Mucosa of rectum (tissue), 2 donors: ENCODE data around the gene GRIN3A.

ENCODE experiments used
- H3K27ac ChIP-seq, 2 donors: one replicate each; pipeline ENCODE4 v1.7.0; 2013; ENCODE audit warnings: inconsistent platforms in 2 of 2, low read depth in 2 of 2, low read length in 2 of 2
- H3K27me3 ChIP-seq, 2 donors: one replicate each; pipeline ENCODE4 v1.7.0; 2013; ENCODE audit warnings: low read length in 2 of 2; ENCODE audit not compliant: control insufficient read depth in 2 of 2, insufficient read depth in 2 of 2
- H3K36me3 ChIP-seq, 2 donors: one replicate each; pipeline ENCODE4 v1.7.0; 2013; ENCODE audit warnings: low read length in 2 of 2; ENCODE audit not compliant: control insufficient read depth in 2 of 2, insufficient read depth in 2 of 2
- H3K4me1 ChIP-seq, 2 donors: one replicate each; pipeline ENCODE4 v1.7.0; 2013; ENCODE audit warnings: low read length in 2 of 2, mild to moderate bottlenecking in 1 of 2; ENCODE audit not compliant: control insufficient read depth in 2 of 2, insufficient read depth in 2 of 2
- H3K4me3 ChIP-seq, 2 donors: one replicate each; pipeline ENCODE4 v1.7.0; 2013; ENCODE audit warnings: low read length in 2 of 2
- H3K9ac ChIP-seq, 2 donors: one replicate each; pipeline ENCODE4 v1.7.0; 2013; ENCODE audit warnings: low read length in 2 of 2, low read depth in 1 of 2, mild to moderate bottlenecking in 1 of 2
- H3K9me3 ChIP-seq, 2 donors: one replicate each; pipeline ENCODE4 v1.7.0; 2013; ENCODE audit warnings: low read length in 2 of 2; ENCODE audit not compliant: control insufficient read depth in 2 of 2
- donor health status: healthy.
- donor health status: Normal muscosa, but diverticular disease.

Gene GRIN3A

DNA sequence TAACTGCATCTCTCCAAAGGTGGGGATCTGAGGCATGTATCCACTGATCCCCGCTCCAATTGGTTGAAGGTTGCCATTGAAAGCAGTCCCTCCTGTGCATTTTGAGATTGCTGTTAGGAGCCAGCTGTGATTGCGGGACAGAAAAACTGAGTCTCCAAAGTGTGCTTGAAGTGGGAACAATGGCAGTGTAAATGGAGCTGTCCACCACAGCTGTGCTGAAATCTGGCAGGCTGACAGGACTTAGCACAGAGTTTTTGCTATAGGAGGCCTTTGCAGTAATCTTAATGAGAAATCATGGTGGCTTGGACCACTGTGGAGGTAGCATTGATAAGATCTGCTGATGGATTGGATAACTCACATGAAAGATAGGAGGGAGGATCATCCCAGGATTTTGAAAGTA is 201.5 kb downstream of the GRIN3A start:
- H3K4me3 ChIP-seq, result no peak overlapping the region
- peaks cover 5 to 6% of the 10 kb centered on the region in 2 donors for H3K4me1 ChIP-seq
- no peak overlapping the region for H3K27ac ChIP-seq
- H3K9me3 ChIP-seq, result no peaks in the 10 kb centered on the region
- H3K36me3 ChIP-seq, result peaks cover 17 to 29% of the 10 kb centered on the region in 2 donors
- no peaks in the 10 kb centered on the region for H3K27me3 ChIP-seq
- no peak overlapping the region for H3K9ac ChIP-seq

DNA sequence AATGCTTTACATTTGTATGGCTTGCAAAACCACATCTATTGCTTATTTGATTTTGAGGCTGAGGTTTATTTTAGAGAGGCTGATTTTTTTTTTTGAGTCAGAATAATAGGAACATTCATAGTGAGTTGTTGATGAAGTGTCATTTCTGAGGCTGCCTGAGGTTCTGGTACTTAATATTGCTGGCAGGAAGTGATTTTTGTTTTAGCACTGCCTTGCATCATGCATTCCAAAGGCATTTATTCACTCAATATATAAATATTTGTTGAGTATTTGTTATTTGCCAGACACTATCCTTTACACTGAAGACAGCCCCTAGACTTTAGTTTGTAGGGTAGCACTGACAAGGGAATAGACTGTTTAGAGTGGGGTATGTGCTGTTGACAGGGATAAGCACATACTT is 202.1 kb downstream of the GRIN3A start:
- Histone ChIP-seq H3K27ac (no peak overlapping the region), H3K4me1 (peaks cover 5 to 6% of the 10 kb centered on the region in 2 donors)

DNA sequence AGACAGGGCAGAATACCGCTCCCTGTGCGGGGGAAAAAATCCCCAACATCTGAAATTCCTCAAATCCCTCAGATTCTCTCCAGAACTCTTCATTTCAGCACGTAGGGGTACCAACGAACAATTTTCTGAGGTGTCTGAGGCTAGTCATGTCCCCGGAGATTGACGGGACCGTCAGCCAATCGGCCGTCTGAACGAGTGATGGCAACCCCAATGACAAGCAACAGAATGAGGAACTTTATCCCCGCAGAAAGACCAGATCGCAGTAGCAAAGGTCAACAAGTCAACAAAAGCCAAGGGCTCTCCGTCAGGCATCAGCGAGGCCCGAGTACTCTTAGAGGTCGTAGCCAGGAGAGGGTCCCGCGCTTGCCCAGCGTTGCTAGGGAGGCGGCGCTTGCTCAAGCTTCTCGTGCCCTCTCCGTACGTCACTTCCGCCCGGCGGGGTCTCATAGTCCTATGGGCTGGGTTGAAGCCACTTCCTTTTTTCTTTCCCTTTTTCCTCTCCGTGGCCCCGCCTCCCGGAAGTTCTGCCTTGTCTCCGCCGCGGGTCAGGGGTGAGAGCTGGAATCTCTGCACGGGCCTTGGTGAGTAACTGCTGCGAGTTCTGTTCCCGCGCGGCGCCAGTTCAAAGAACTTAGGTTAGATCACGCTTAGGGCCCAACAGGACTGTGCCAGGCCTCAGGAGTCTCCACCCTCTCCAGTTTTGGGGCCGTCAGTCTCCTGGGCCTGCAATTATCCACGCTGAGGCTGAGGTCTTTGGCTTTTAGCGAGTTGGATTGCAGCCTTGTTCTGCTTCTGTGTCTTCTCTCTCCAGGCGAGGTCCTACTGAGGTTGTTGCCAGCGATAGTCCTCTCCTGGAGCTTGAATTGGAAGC is 204.9 kb downstream of the GRIN3A start, which contains the start of gene RNF20:
Gene RNF20, plus strand, starts transcription at position 520 of the 871 bp plus-strand sequence. CDS start 1,571 bp downstream, outside the sequence.
- H3K4me1 ChIP-seq, result peaks cover 5 to 6% of the 10 kb centered on the region in 2 donors
- H3K4me3 ChIP-seq, result peak within 1 kb of the TSS; percentile 98 to 99
- peaks cover 8 to 10% of the 10 kb centered on the region in 2 donors for H3K36me3 ChIP-seq
- H3K27ac ChIP-seq, result peak within 1 kb of the TSS; percentile 94 to 95
- peak within 1 kb of the TSS; percentile 91 to 94 for H3K9ac ChIP-seq
- H3K9me3 ChIP-seq, result no peaks in the 10 kb centered on the region
- H3K27me3 ChIP-seq, result no peaks in the 10 kb centered on the region

More for the DNA sequence above, 202.1 kb downstream of the GRIN3A start:
- Histone ChIP-seq H3K9ac (no peak overlapping the region), H3K27me3 (no peaks in the 10 kb centered on the region), H3K4me3 (no peak overlapping the region), H3K36me3 (peaks cover 17 to 29% of the 10 kb centered on the region in 2 donors), H3K9me3 (no peaks in the 10 kb centered on the region)

DNA sequence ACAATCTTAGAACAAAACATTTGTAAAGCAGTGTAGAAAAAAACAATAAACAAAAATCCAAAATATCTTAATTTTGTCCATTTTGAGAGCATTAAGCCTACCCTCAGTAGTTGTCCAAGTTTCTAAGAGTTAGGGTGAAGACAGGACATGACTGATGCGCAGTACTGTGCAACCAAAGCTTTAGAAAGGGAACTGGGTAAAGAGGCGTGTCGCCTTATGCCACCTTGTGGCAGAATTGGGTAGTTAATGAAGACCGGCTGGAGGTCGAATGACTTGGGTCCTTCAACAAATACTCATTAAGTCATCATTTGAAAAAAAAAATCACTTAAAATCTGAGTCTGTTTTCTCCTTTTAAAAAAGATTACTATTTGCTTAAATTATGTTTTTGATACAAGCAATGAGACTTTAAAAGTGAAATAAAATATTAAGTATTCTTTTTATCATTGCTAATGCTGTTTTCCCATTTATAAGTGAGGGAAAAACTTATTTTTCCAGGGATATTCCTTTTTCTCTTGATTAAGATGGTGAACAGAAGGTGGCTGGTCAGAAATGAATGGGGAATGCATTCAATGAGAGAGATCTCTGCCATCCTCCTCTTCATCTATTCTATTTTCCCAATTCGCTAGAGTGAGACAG is 208.3 kb downstream of the GRIN3A start:
- no peaks in the 10 kb centered on the region for H3K36me3 ChIP-seq
- H3K27me3 ChIP-seq, result no peaks in the 10 kb centered on the region
- H3K27ac ChIP-seq, result no peak overlapping the region
- H3K4me3 ChIP-seq, result no peak overlapping the region
- peaks cover 5 to 6% of the 10 kb centered on the region in 2 donors for H3K4me1 ChIP-seq
- H3K9ac ChIP-seq, result no peak overlapping the region
- no peaks in the 10 kb centered on the region for H3K9me3 ChIP-seq

- Histone ChIP-seq H3K27me3 (no peaks in the 10 kb centered on the region), H3K9me3 (no peaks in the 10 kb centered on the region), H3K4me1 (peaks cover 3% of the 10 kb centered on the region in 2 donors), H3K27ac (no peak overlapping the region), H3K36me3 (no peaks in the 10 kb centered on the region), H3K9ac (no peak overlapping the region), H3K4me3 (no peak overlapping the region)
These were observed 210.4 kb downstream of the GRIN3A start for GRCh38 chr9:101528015-101528414.

DNA sequence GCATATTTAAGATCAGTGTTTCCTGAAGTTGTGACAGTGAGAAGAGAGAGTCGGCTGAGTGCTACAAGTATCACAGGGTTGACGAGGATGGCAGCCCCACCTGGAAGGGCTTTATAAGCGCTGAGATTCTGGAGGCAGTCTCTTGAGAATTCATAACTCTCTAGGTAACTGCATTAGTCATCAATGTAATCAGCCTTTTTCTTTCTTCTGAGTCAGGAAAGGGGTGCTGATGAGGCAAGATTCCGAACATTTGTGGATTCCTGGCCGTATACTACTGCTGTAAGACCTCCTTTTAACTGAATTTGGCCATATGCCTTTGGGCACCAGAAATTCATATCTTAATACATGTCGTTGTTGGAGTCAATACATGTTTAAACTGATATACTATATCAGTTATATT is 211.4 kb downstream of the GRIN3A start:
- no peak overlapping the region for H3K27ac ChIP-seq
- H3K27me3 ChIP-seq, result no peaks in the 10 kb centered on the region
- no peak overlapping the region for H3K4me3 ChIP-seq
- no peaks in the 10 kb centered on the region for H3K9me3 ChIP-seq
- no peak overlapping the region for H3K9ac ChIP-seq
- no peaks in the 10 kb centered on the region for H3K4me1 ChIP-seq
- no peaks in the 10 kb centered on the region for H3K36me3 ChIP-seq

- Histone ChIP-seq H3K36me3 (no peaks in the 10 kb centered on the region), H3K9ac (no peak overlapping the region), H3K9me3 (no peaks in the 10 kb centered on the region), H3K4me1 (no peaks in the 10 kb centered on the region), H3K27me3 (no peaks in the 10 kb centered on the region), H3K4me3 (no peak overlapping the region), H3K27ac (no peak overlapping the region)
These were observed 214.1 kb downstream of the GRIN3A start for GRCh38 chr9:101524371-101524770.
